NOMO-1 (cell line): Measurements from ENCODE around the gene MEG3.

Source experiments
- DNase-seq, 2 experiments: peaks; one replicate each; lab custom pipeline; 2025; ENCODE audit not compliant: unreplicated experiment in 2 of 2; lab: John Stamatoyannopoulos, UW

The MEG3 gene

GRCh38 chr14:100828031-100828769 lies 2.3 kb downstream of the MEG3 start:
- DNase-seq, result no peak

- DNase-seq, result no peak
These were observed 4.8 kb downstream of the MEG3 start for GRCh38 chr14:100830681-100831080.

GRCh38 chr14:100832311-100832960 lies 6.5 kb downstream of the MEG3 start:
- DNase-seq, result no peak

GRCh38 chr14:100834082-100834793 lies 8.3 kb downstream of the MEG3 start:
- DNase-seq, result no peak

GRCh38 chr14:100834794-100835547 lies 9.1 kb downstream of the MEG3 start:
- DNase-seq, result no peak

- no peak for DNase-seq
These were observed 9.8 kb downstream of the MEG3 start for GRCh38 chr14:100835548-100836310.

- no peak for DNase-seq
These were observed 10.4 kb downstream of the MEG3 start for GRCh38 chr14:100836311-100836805.

GRCh38 chr14:100836941-100837804 lies 11.3 kb downstream of the MEG3 start:
- no peak for DNase-seq

- DNase-seq, result no peak
These were observed 12.0 kb downstream of the MEG3 start for GRCh38 chr14:100837805-100838350.

- DNase-seq, result no peak
These were observed 12.8 kb downstream of the MEG3 start for GRCh38 chr14:100838493-100839314.

GRCh38 chr14:100839315-100839585 lies 13.3 kb downstream of the MEG3 start:
- DNase-seq, result no peak

- no peak for DNase-seq
These were observed 13.8 kb downstream of the MEG3 start for GRCh38 chr14:100839681-100840111.

- DNase-seq, result no peak
These were observed 14.6 kb downstream of the MEG3 start for GRCh38 chr14:100840286-100841065.

GRCh38 chr14:100841066-100841760 lies 15.3 kb downstream of the MEG3 start:
- DNase-seq, result no peak

- no peak for DNase-seq
These were observed 16.0 kb downstream of the MEG3 start for GRCh38 chr14:100841761-100842403.

GRCh38 chr14:100842799-100843198 lies 16.9 kb downstream of the MEG3 start:
- peak in 1 of 2 experiments; percentile 5 for DNase-seq

- DNase-seq, result no peak
These were observed 18.1 kb downstream of the MEG3 start for GRCh38 chr14:100844082-100844408.
